ENCODE data around the gene RTF1. TPM values are rescaled to one million over a fixed set of nuclear protein-coding genes. Genes with fewer than 3 reads are reported as not detected.

Gene RTF1
- total RNA-seq, 2 experiments from 2014 or later: 28.6 to 46.9 TPM

DNA sequence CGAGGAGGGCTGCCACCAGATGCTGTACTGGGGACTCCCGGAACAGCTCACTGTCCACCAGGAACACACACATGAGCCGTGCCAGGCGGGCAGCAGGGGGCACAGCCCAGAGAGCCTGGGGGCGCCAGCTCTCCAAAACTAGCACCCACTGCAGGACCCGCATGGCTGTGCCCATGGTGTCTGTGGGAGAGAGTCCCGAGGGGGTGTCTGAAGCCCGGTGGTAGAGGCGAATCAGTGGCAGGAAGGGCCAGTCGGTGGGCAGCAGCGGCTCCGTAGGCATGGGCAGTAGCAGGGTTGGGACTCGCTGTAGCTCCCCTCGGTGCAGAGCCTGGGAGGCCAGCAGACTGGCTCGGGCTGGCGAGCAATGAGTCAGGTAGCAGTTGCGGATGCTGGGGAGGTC is 103.7 kb downstream of the RTF1 start:
- no peak overlapping the region for H3K4me2 ChIP-seq (ENCODE audit: low read length)
- BruUV-seq (replicated peaks): no TSS peak
- H3K4me1 ChIP-seq (ENCODE audit: insufficient read depth, low read length, poor library complexity, severe bottlenecking): no peaks in the 10 kb centered on the region
- H4K20me1 ChIP-seq (ENCODE audit: insufficient read depth, low read length): no peaks in the 10 kb centered on the region
- H3K9me2 ChIP-seq (ENCODE audit: insufficient read depth, low read length): no peaks in the 10 kb centered on the region
- H3K4me3 ChIP-seq (ENCODE audit: low read depth, low read length, poor library complexity, severe bottlenecking): no peak overlapping the region
- peaks cover 3% of the 10 kb centered on the region; the same call in 1 of the 2 replicates for H3K36me3 ChIP-seq (ENCODE audit: insufficient read depth, low read length)
- ChIA-PET POLR2A (no interaction called here), CTCF (ENCODE audit: unreplicated experiment) (no interaction called here)
- no peak for DNase-seq (ENCODE audit: low spot score)
- no peak overlapping the region for H3K27ac ChIP-seq (ENCODE audit: low read depth, low read length, poor library complexity, severe bottlenecking)
- intact Hi-C loops (cut with micrococcal nuclease; ENCODE audit: unreplicated experiment): no loop called here
- TF ChIP-seq EZH2phosphoT487 (IDR thresholded peaks at IDR 0.05; ENCODE audit: borderline replicate concordance, low read depth, low read length) (no peak), CTCF (conservative IDR thresholded peaks at IDR 0.05; ENCODE audit: low read length) (no peak)
- no peaks in the 10 kb centered on the region for H3K79me2 ChIP-seq (ENCODE audit: insufficient read depth, low read depth, low read length)
- H3K9me3 ChIP-seq (ENCODE audit: low read length): no peaks in the 10 kb centered on the region
- H2AFZ ChIP-seq (ENCODE audit: low read length): no peak overlapping the region

GRCh38 chr15:41521614-41522013 is 104.7 kb downstream of the RTF1 start:
- no peak overlapping the region for H3K4me2 ChIP-seq (ENCODE audit: low read length)
- POLR2A ChIA-PET: interaction anchor here (0.5 kb wide), 1 partner anchor 87 kb away, joined by 4 read pairs; no protein-coding TSS in a partner anchor
- intact Hi-C loops (cut with micrococcal nuclease; ENCODE audit: unreplicated experiment): no loop called here

More at GRCh38 chr15:41521614-41522013, 104.7 kb downstream of the RTF1 start:
- Histone ChIP-seq H3K36me3 (ENCODE audit: insufficient read depth, low read length) (peaks cover 12% of the 10 kb centered on the region; the same call in 1 of the 2 replicates), H3K4me3 (ENCODE audit: low read depth, low read length, poor library complexity, severe bottlenecking) (no peak overlapping the region), H3K27ac (ENCODE audit: low read depth, low read length, poor library complexity, severe bottlenecking) (no peak overlapping the region), H3K9me3 (ENCODE audit: low read length) (no peaks in the 10 kb centered on the region), H3K79me2 (ENCODE audit: insufficient read depth, low read depth, low read length) (no peaks in the 10 kb centered on the region), H4K20me1 (ENCODE audit: insufficient read depth, low read length) (no peaks in the 10 kb centered on the region), H2AFZ (ENCODE audit: low read length) (no peak overlapping the region), H3K9me2 (ENCODE audit: insufficient read depth, low read length) (no peaks in the 10 kb centered on the region), H3K4me1 (ENCODE audit: insufficient read depth, low read length, poor library complexity, severe bottlenecking) (no peaks in the 10 kb centered on the region)
- CTCF ChIA-PET (ENCODE audit: unreplicated experiment): no interaction called here
- BruUV-seq (replicated peaks): no TSS peak
- DNase-seq (ENCODE audit: low spot score): no peak
- TF ChIP-seq EZH2phosphoT487 (IDR thresholded peaks at IDR 0.05; ENCODE audit: borderline replicate concordance, low read depth, low read length) (no peak), CTCF (conservative IDR thresholded peaks at IDR 0.05; ENCODE audit: low read length) (no peak)
